ENCODE data around the gene ROCK2. TPM values are rescaled to one million over a fixed set of nuclear protein-coding genes. Genes with fewer than 3 reads are reported as not detected.
A peak's percentile ranks its signal among the peaks of the same experiment; 100 is the strongest.

The ROCK2 gene
- polyA plus RNA-seq, 1 of the 3 experiments (the other 2 are of a cell fraction), result 4.2 TPM

DNA sequence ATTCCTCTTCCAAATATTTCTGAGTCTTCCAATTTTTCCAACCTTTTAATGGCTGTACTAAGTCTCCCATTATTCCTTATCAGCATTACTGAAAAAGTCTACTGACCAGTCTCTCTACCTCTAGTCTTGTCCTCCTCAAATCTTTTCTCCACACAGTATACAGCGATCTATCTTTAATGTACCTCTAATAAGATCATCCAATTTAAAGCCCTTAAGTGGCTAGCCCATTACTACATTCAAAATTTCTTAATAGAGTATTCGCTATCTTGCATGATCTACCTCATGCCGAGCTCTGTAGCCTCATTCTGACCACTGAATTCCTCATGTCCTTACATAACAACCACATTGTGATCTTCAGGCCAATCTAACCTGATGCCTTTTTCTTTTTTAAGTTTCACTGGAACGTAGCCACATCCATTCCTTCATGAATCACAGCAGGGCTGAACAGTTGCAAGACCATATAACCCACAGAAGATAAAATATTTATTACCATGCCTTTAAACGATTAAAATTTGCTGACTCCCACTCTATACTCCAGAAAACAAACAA is 131.3 kb downstream of the ROCK2 start:
- CTCF ChIA-PET, result interaction anchor here (1.0 to 2.4 kb wide), 3 partner anchors 15 to 81 kb away, joined by 3 to 4 read pairs (median 3); a partner anchor contains a TSS
- peak; percentile 55; the same call in 1 of the 2 replicates for TF ChIP-seq POLR2AphosphoS5 (IDR thresholded peaks at IDR 0.05; ENCODE audit: low read depth, low read length)
- TF ChIP-seq NFIC (IDR thresholded peaks at IDR 0.05; ENCODE audit: borderline replicate concordance), result peak; percentile 80
- TF ChIP-seq RCOR1 (IDR thresholded peaks at IDR 0.05; ENCODE audit: low read length), result no peak
- TF ChIP-seq RAD21 (IDR thresholded peaks at IDR 0.05; ENCODE audit: low read length), result no peak
- no peak for TF ChIP-seq MXI1 (IDR thresholded peaks at IDR 0.05; ENCODE audit: low read depth, low read length)
- no peak for TF ChIP-seq SIN3A (IDR thresholded peaks at IDR 0.05; ENCODE audit: borderline replicate concordance, low read depth, low read length)
- no peak for TF ChIP-seq NRF1 (IDR thresholded peaks at IDR 0.05; ENCODE audit: low read depth, low read length)
- TF ChIP-seq TEAD4 (IDR thresholded peaks at IDR 0.05; ENCODE audit: borderline replicate concordance, insufficient read depth), result peak; percentile 42; the same call in 1 of the 2 replicates
- peak in 1 of 2 experiments; percentile 50; a peak in 1 of 4 replicates for TF ChIP-seq EP300 (IDR thresholded peaks at IDR 0.05; ENCODE audit: borderline replicate concordance in 1 of 2, low read depth in 1 of 2, low read length in 1 of 2)
- no peak for TF ChIP-seq EZH2phosphoT487 (IDR thresholded peaks at IDR 0.05; ENCODE audit: borderline replicate concordance, low read depth)
- TF ChIP-seq YY1 (IDR thresholded peaks at IDR 0.05; ENCODE audit: low read depth), result no peak
- TF ChIP-seq TCF12 (IDR thresholded peaks at IDR 0.05), result peak; percentile 75
- TF ChIP-seq FOSL2 (IDR thresholded peaks at IDR 0.05; ENCODE audit: borderline replicate concordance, low read depth), result peak; percentile 32; the same call in 1 of the 2 replicates
- no peak for TF ChIP-seq TAF1 (IDR thresholded peaks at IDR 0.05; ENCODE audit: borderline replicate concordance, low read depth, low read length)
- no peak for TF ChIP-seq USF1 (IDR thresholded peaks at IDR 0.05; ENCODE audit: borderline replicate concordance, low read depth)
- no peak for TF ChIP-seq RFX5 (IDR thresholded peaks at IDR 0.05; ENCODE audit: low read length)
- peak; percentile 59 for TF ChIP-seq JUND (IDR thresholded peaks at IDR 0.05)
- TF ChIP-seq, protein P1, sequence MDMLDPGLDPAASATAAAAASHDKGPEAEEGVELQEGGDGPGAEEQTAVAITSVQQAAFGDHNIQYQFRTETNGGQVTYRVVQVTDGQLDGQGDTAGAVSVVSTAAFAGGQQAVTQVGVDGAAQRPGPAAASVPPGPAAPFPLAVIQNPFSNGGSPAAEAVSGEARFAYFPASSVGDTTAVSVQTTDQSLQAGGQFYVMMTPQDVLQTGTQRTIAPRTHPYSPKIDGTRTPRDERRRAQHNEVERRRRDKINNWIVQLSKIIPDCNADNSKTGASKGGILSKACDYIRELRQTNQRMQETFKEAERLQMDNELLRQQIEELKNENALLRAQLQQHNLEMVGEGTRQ (IDR thresholded peaks at IDR 0.05; ENCODE audit: borderline replicate concordance, low read depth, low read length), result no peak
- TF ChIP-seq GATA2 (CRISPR knock-in tag; IDR thresholded peaks at IDR 0.05), result no peak
- TF ChIP-seq, protein P2, sequence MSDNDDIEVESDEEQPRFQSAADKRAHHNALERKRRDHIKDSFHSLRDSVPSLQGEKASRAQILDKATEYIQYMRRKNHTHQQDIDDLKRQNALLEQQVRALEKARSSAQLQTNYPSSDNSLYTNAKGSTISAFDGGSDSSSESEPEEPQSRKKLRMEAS (IDR thresholded peaks at IDR 0.05; ENCODE audit: low read depth), result no peak
- TF ChIP-seq, protein P3, sequence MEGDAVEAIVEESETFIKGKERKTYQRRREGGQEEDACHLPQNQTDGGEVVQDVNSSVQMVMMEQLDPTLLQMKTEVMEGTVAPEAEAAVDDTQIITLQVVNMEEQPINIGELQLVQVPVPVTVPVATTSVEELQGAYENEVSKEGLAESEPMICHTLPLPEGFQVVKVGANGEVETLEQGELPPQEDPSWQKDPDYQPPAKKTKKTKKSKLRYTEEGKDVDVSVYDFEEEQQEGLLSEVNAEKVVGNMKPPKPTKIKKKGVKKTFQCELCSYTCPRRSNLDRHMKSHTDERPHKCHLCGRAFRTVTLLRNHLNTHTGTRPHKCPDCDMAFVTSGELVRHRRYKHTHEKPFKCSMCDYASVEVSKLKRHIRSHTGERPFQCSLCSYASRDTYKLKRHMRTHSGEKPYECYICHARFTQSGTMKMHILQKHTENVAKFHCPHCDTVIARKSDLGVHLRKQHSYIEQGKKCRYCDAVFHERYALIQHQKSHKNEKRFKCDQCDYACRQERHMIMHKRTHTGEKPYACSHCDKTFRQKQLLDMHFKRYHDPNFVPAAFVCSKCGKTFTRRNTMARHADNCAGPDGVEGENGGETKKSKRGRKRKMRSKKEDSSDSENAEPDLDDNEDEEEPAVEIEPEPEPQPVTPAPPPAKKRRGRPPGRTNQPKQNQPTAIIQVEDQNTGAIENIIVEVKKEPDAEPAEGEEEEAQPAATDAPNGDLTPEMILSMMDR (IDR thresholded peaks at IDR 0.05), result no peak
- TF ChIP-seq PBX3 (IDR thresholded peaks at IDR 0.05), result peak; percentile 66
- no peak for TF ChIP-seq FOXJ3 (CRISPR knock-in tag; IDR thresholded peaks at IDR 0.05)
- TF ChIP-seq REST (IDR thresholded peaks at IDR 0.05; ENCODE audit: low read depth, low read length), result no peak
- no peak for TF ChIP-seq SMC3 (IDR thresholded peaks at IDR 0.05; ENCODE audit: low read depth, low read length)

More for the DNA sequence above, 131.3 kb downstream of the ROCK2 start:
- Histone ChIP-seq H4K20me1 (ENCODE audit: insufficient read depth) (no peaks in the 10 kb centered on the region), H3K4me2 (no peak overlapping the region), H3K27ac (ENCODE audit: low read depth in 2 of 2, low read length in 1 of 2) (peak overlapping the region in 1 of 2 experiments; percentile 12; a peak in 2 of 4 replicates), H3K4me1 (ENCODE audit: control insufficient read depth in 1 of 2, insufficient read depth in 2 of 2, low read depth in 1 of 2, low read length in 1 of 2) (no peaks in the 10 kb centered on the region; a peak in 1 of 4 replicates), H3K9me3 (no peaks in the 10 kb centered on the region), H3K36me3 (replicated peaks in 1 of 2; ENCODE audit: control insufficient read depth in 1 of 2, insufficient read depth in 2 of 2, low read length in 1 of 2) (peaks cover 75 to 76% of the 10 kb centered on the region in 2 experiments), H3K79me2 (ENCODE audit: insufficient read depth) (no peaks in the 10 kb centered on the region), H3K4me3 (ENCODE audit: low read depth in 2 of 2, low read length in 1 of 2) (no peak overlapping the region), H3K9me2 (no peaks in the 10 kb centered on the region), H3F3A (replicated peaks; ENCODE audit: insufficient read depth) (peaks cover 13% of the 10 kb centered on the region), H3K27me3 (ENCODE audit: insufficient read depth) (no peaks in the 10 kb centered on the region), H3K9ac (no peak overlapping the region), H2AFZ (ENCODE audit: low read depth) (no peak overlapping the region)
- POLR2A ChIA-PET, result no interaction called here
- no peak for DNase-seq
- WGBS (ENCODE audit: low lambda C conversion rate), result 67% methylated on average over 5 of the region's 5 CpGs

All from SK-N-SH (cell line).